Measurements from ENCODE around the gene ARHGAP28. TPM values are rescaled to one million over a fixed set of nuclear protein-coding genes. Genes with fewer than 3 reads are reported as not detected.

ARHGAP28 gene
- total and polyA plus RNA-seq, 7 donors: 0.65 to 8.8 (median 3.0) TPM

DNA sequence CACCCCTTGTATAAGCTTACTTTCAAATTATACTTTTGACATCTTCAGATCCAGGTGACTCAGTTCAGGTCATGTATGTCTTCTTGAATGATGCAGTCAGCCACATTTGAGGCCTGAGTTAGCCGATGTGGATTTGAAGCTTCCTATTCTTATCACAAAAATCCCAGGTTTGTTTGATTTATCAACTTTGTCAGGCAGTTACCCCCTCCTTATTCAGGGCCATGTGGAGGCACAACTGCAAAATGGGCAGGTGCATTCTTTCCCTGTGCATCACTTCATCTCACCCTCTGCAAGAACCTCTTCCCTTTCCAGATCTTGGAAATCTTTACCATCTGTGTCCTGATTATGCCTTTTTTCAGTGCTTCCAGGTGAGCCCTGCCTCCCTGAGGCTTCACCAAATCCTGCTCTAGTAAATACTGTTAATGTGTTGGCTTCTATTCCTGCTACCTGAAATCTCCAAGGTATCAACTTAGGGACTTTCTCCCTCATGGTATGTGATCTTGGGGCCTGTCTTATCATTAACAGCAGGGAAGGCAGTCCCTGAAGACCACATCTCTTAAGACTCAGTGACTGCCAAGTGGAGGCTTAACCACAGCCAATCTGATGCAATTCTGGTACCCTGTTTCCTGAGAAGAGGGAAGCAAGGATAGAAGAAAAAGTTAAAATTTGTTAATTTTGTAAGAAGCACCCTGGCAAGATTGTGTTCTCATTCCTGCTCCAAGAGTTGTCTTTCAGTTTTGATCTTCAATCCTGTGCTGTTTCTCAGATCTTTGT, 9.4 kb upstream of the ARHGAP28 start:
- 55 to 96% (median 83%) methylated on average over 1 of the region's 1 CpG for WGBS, 3 donors
- intact Hi-C loops (cut with DNase I): loop anchor here in 1 of 2 donors (10.0 kb wide), 2 partner anchors 155 to 175 kb away; no protein-coding TSS in a partner anchor
- TF ChIP-seq, protein P1, sequence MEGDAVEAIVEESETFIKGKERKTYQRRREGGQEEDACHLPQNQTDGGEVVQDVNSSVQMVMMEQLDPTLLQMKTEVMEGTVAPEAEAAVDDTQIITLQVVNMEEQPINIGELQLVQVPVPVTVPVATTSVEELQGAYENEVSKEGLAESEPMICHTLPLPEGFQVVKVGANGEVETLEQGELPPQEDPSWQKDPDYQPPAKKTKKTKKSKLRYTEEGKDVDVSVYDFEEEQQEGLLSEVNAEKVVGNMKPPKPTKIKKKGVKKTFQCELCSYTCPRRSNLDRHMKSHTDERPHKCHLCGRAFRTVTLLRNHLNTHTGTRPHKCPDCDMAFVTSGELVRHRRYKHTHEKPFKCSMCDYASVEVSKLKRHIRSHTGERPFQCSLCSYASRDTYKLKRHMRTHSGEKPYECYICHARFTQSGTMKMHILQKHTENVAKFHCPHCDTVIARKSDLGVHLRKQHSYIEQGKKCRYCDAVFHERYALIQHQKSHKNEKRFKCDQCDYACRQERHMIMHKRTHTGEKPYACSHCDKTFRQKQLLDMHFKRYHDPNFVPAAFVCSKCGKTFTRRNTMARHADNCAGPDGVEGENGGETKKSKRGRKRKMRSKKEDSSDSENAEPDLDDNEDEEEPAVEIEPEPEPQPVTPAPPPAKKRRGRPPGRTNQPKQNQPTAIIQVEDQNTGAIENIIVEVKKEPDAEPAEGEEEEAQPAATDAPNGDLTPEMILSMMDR (IDR thresholded peaks at IDR 0.05): no peak
- DNase-seq (no peak), ATAC-seq (no peak)
- Histone ChIP-seq H3K36me3 (ENCODE audit: insufficient read depth in 1 of 2, low read depth in 1 of 2) (no peaks in the 10 kb centered on the region), H3K27me3 (ENCODE audit: insufficient read depth in 3 of 3, low read length in 2 of 3) (no peaks in the 10 kb centered on the region), H3K4me3 (no peak overlapping the region), H3K9me3 (no peaks in the 10 kb centered on the region), H3K27ac (no peak overlapping the region), H3K4me1 (no peaks in the 10 kb centered on the region)

- no peaks in the 10 kb centered on the region for H3K36me3 ChIP-seq (ENCODE audit: insufficient read depth in 1 of 2, low read depth in 1 of 2)
- no peak overlapping the region for H3K27ac ChIP-seq
- DNase-seq (no peak), ATAC-seq (no peak)
- no peaks in the 10 kb centered on the region for H3K27me3 ChIP-seq (ENCODE audit: insufficient read depth in 3 of 3, low read length in 2 of 3)
- H3K9me3 ChIP-seq: no peaks in the 10 kb centered on the region
- TF ChIP-seq, protein P1 (IDR thresholded peaks at IDR 0.05): no peak
- intact Hi-C loops (cut with DNase I): loop anchor here in 1 of 2 donors (10.0 kb wide), 2 partner anchors 153 to 177 kb away; no protein-coding TSS in a partner anchor
- no peaks in the 10 kb centered on the region for H3K4me1 ChIP-seq
- no peak overlapping the region for H3K4me3 ChIP-seq
- WGBS, 3 donors: 92 to 100% (median 93%) methylated on average over 1 of the region's 1 CpG
Measured at GRCh38 chr18:6721755-6722154, 7.8 kb upstream of the ARHGAP28 start.

DNA sequence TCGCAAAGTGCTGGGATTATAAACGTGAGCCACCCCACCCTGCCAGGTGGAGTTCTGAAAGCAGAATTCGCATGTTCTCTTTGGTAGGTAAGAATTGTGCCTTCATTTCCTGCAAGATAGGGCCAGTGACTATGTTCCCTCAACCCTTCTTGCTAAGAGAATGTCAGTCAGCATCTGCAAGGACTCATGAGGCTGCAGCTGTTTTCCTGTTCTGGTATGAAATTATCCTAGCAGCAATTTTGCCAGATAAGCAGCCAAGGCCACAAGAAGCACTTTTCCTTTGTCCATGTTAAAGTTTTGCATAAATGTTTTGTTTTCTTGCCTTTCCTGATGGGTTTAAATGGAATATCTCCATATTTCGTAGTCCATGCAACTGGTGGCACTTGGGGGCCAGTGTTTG, 6.8 kb upstream of the ARHGAP28 start:
- TF ChIP-seq, protein P1 (IDR thresholded peaks at IDR 0.05): no peak
- Histone ChIP-seq H3K4me1 (no peaks in the 10 kb centered on the region), H3K27me3 (ENCODE audit: insufficient read depth in 3 of 3, low read length in 2 of 3) (no peaks in the 10 kb centered on the region), H3K36me3 (ENCODE audit: insufficient read depth in 1 of 2, low read depth in 1 of 2) (no peaks in the 10 kb centered on the region), H3K27ac (no peak overlapping the region), H3K4me3 (no peak overlapping the region), H3K9me3 (no peaks in the 10 kb centered on the region)
- DNase-seq: no peak
- 60 to 65% (median 65%) methylated on average over 4 of the region's 4 CpGs for WGBS, 3 donors
- no peak for ATAC-seq
- intact Hi-C loops (cut with DNase I): loop anchor here in 1 of 2 donors (10.0 kb wide), 2 partner anchors 152 to 178 kb away; no protein-coding TSS in a partner anchor

DNA sequence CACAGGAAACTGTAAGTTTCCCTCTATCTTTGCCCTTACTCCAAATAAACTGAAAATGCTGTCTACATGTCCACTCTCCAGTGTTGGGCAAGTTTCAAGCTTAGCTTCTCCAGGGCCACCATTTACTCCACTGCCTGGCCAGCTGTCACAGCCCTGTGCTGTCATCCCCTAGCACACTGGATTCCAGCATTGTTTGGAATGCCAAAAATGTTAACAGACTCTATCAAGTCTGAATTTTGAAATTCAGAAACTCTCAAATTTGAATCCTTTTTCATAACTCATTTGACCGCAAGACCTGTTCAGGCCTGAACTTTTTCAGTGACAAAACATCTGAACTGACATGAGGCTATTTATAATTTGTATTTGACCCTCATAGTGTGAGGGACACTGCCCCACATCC, 5.2 kb upstream of the ARHGAP28 start:
- Histone ChIP-seq H3K4me3 (no peak overlapping the region), H3K27ac (no peak overlapping the region), H3K9me3 (no peaks in the 10 kb centered on the region), H3K27me3 (ENCODE audit: insufficient read depth in 3 of 3, low read length in 2 of 3) (no peaks in the 10 kb centered on the region), H3K36me3 (ENCODE audit: insufficient read depth in 1 of 2, low read depth in 1 of 2) (no peaks in the 10 kb centered on the region), H3K4me1 (no peaks in the 10 kb centered on the region)
- TF ChIP-seq, protein P1 (IDR thresholded peaks at IDR 0.05): no peak
- DNase-seq (no peak), ATAC-seq (no peak)
- WGBS, 3 donors: 63 to 74% (median 69%) methylated on average over 1 of the region's 1 CpG
- intact Hi-C loops (cut with DNase I): loop anchor here in 1 of 2 donors (10.0 kb wide), 2 partner anchors 150 to 180 kb away; no protein-coding TSS in a partner anchor

Measured in psoas muscle (tissue), 8 donors.